Activated T-cell treated with anti-CD3 and anti-CD28 coated beads, Interleukin-2, amount 50 U/mL, for 72 hours (primary cell): ENCODE data around the gene DENND1A. TPM values are rescaled to one million over a fixed set of nuclear protein-coding genes. Genes with fewer than 3 reads are reported as not detected.

ENCODE experiments used
- ATAC-seq, 2 donors: fragments of 150-1000 bp; cut with Tn5 transposase; replicated peaks in 1 of 2; 2 replicates each; pipeline ENCODE4 v1.10.0; 2021; ENCODE audit warnings: moderate library complexity in 2 of 2, mild to moderate bottlenecking in 1 of 2
- DNase-seq, 2 donors: peaks; one replicate each; pipeline ENCODE4 v3.0.0; 2021 to 2022; ENCODE audit warnings: mixed read lengths in 1 of 2
- H3K27ac Mint-ChIP-seq: one replicate; pipeline ENCODE4 v1.8.0; 2022; ENCODE audit warnings: mild to moderate bottlenecking, moderate library complexity, mixed read lengths
- H3K27me3 Mint-ChIP-seq: one replicate; pipeline ENCODE4 v1.8.0; 2022; ENCODE audit warnings: low read depth, mixed read lengths
- H3K36me3 Mint-ChIP-seq, 2 donors: one replicate each; pipeline ENCODE4 v1.8.0; 2022; ENCODE audit warnings: mixed read lengths in 2 of 2, mild to moderate bottlenecking in 1 of 2; ENCODE audit not compliant: insufficient read depth in 2 of 2
- H3K4me1 Mint-ChIP-seq: one replicate; pipeline ENCODE4 v1.8.0; 2022; ENCODE audit warnings: low read depth, mixed read lengths
- H3K4me3 Mint-ChIP-seq, 2 donors: one replicate each; pipeline ENCODE4 v1.8.0; 2022; ENCODE audit warnings: mild to moderate bottlenecking in 2 of 2, mixed read lengths in 2 of 2, moderate library complexity in 2 of 2
- H3K9me3 Mint-ChIP-seq, 2 donors: one replicate each; pipeline ENCODE4 v1.8.0; 2022; ENCODE audit warnings: mixed read lengths in 2 of 2
- total RNA-seq, 2 donors: library from RNA; stranded (reverse); gene quantifications; one replicate each; pipeline ENCODE4 v1.2.3, GENCODE V29; 2022

DENND1A gene
- total RNA-seq, 2 donors from 2014 or later: 18.3 to 18.5 TPM

DNA sequence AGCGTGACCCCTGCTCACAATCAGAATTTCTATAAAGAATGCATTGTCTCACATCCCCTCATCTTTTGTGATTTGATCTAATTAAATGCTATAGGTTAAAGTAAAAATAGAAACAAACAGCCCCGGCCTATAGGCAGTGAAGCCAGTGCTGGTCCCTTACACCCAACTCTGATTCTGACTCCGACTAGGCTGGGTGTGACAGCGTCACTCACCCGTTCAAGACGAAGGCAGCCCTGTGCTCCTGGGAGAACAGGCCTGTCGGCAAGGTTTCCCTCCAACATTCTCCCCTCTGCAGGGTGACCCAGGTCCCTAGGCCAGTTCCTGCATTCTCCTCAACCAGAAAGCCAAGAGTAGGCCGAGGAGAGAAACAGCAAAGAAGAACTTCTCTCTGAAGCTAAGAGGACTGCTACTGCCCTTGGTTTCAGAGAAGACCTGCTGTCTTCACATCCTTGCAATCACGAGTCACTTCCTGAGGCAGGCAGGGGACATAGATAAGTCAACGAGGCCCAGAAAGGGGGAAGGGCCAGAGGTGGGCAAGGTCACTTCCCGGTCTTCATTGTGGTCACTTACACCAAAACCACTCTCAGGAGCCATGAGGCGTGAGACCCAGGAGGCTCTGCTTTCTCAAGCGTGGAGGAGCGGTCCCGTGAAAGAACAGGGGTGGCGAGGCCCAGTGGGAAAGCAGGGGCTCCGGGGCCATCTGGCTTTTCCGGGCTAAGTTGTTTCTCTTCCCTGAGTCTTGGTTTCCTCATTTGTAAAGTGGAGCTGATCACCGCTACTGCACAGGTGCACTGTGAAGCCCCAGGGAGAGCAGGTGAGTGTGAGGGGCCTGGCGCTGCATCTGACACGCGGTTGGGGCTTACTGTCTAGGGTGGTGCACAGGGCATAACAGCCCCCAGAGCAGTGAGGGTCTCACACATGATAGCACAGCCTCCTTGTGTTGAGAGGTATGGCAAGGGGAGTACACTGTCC is 373.2 kb downstream of the DENND1A start:
- H3K9me3 Mint-ChIP-seq: no peaks in the 10 kb centered on the region
- H3K36me3 Mint-ChIP-seq: peaks cover under 1% of the 10 kb centered on the region in 2 donors
- H3K4me3 Mint-ChIP-seq: no peak overlapping the region
- no peak overlapping the region for H3K27ac Mint-ChIP-seq
- no peak for ATAC-seq
- H3K27me3 Mint-ChIP-seq: no peaks in the 10 kb centered on the region
- H3K4me1 Mint-ChIP-seq: peaks cover 8% of the 10 kb centered on the region
- DNase-seq: no peak

DNA sequence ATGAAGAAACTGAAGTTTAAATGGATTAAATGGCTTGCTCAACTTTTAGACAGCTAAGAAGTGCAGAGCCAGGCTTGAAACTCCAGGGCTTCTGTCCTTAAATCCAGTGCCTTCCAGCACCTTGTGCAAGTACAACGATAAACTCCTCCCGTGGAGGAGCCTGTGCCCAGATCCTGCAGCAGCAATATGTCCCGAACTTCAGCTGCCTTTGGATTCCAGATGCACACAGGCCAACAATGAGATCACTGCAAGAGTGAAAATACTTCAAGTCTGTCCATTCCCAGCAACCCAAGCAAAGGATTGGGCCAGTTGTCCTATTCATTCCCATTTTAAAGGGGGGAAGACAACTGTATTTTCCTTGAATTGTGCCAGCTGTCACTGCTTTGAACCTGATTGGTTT is 374.3 kb downstream of the DENND1A start:
- ATAC-seq: no peak
- Mint-ChIP-seq H3K4me1 (peaks cover 9% of the 10 kb centered on the region), H3K9me3 (no peaks in the 10 kb centered on the region), H3K36me3 (no peaks in the 10 kb centered on the region), H3K27me3 (no peaks in the 10 kb centered on the region), H3K27ac (no peak overlapping the region), H3K4me3 (no peak overlapping the region)
- no peak for DNase-seq

DNA sequence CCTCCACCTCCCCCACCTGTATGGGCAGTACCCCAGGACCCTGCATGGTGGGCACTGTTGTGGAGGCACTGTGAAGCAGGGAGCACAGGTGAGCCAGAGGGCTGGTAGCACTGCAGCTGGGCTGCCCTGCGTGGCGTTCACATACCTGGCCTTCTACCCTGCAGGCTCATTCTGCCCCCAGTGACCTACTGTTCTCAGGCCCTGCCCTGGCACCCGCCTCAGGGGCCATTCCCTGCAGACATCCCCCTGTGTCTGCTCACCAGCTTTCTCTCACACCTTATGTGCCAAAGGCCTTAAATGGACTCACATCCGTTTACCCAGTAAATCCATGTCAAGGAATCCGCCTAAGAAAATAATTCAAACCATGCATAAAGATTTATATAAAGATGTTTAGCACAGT is 377.4 kb downstream of the DENND1A start:
- DNase-seq (no peak), ATAC-seq (no peak)
- no peaks in the 10 kb centered on the region for H3K27me3 Mint-ChIP-seq
- no peaks in the 10 kb centered on the region for H3K36me3 Mint-ChIP-seq
- no peak overlapping the region for H3K4me3 Mint-ChIP-seq
- no peaks in the 10 kb centered on the region for H3K9me3 Mint-ChIP-seq
- no peak overlapping the region for H3K27ac Mint-ChIP-seq
- H3K4me1 Mint-ChIP-seq: peaks cover 34% of the 10 kb centered on the region

DNA sequence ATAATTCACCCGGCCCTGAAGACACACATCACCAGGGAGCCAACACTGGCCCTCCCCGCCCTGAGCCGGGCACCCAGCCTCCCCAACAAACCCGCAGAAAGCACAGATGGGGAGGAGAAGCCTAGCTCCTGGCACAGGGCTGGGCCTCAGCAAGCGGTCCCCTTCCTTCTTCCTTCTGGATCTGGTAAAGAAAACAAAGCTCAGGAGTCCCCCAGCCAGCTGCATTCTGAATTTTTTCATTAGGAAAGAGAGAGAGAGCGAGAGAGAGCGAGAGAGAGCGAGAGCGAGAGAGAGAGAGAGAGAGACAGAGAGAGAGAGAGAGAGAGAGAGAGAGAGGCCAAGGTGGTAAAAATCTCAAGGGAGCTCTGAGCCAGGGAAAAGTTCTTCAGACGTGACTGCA is 378.2 kb downstream of the DENND1A start:
- no peaks in the 10 kb centered on the region for H3K27me3 Mint-ChIP-seq
- DNase-seq (no peak), ATAC-seq (no peak)
- peaks cover 30% of the 10 kb centered on the region for H3K4me1 Mint-ChIP-seq
- no peaks in the 10 kb centered on the region for H3K36me3 Mint-ChIP-seq
- H3K4me3 Mint-ChIP-seq: no peak overlapping the region
- H3K27ac Mint-ChIP-seq: no peak overlapping the region
- H3K9me3 Mint-ChIP-seq: no peaks in the 10 kb centered on the region

DNA sequence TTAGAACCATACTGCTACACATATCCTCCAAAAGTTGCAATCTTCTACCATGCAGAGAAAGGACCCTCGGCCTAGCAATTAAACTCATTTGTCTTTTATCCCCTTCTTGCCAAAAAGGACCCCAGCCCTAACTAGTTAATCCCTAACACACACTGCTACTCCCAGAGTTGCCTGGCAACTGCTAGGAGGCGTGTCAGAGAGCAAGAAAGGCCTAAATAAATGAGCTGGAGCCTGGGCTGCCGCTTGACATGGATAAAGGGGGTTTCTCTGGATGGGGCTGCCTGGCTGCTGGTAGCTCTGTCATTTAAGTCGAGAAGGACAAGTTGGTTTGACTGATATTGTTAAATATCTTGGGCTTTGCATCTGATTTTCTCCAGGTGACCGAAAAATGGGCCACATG is 379.1 kb downstream of the DENND1A start:
- no peak for ATAC-seq
- H3K9me3 Mint-ChIP-seq: no peaks in the 10 kb centered on the region
- no peak overlapping the region for H3K27ac Mint-ChIP-seq
- H3K36me3 Mint-ChIP-seq: no peaks in the 10 kb centered on the region
- peaks cover 26% of the 10 kb centered on the region for H3K4me1 Mint-ChIP-seq
- no peaks in the 10 kb centered on the region for H3K27me3 Mint-ChIP-seq
- no peak for DNase-seq
- H3K4me3 Mint-ChIP-seq: no peak overlapping the region

DNA sequence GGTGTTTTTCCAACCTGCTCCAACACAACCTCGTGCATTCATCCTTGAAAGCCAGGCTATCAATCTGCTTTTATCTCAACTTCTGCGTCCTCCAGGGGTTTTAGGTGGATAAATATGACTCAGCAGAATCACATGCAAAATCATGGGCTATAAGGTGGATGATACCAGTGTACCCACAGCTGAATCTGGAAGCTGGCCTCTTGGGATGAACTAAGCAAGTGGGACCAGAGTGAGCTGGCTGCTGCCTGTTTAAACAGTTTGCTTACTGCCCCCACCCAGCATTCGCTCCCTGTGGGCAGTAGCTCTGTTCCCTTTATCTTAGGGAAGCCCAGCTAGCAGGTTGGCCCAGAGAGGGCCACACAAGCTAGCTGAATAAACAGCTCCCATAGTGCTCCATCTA is 379.9 kb downstream of the DENND1A start:
- Mint-ChIP-seq H3K36me3 (no peaks in the 10 kb centered on the region), H3K4me3 (no peak overlapping the region), H3K9me3 (no peaks in the 10 kb centered on the region), H3K4me1 (peaks cover 26% of the 10 kb centered on the region), H3K27me3 (no peaks in the 10 kb centered on the region), H3K27ac (no peak overlapping the region)
- DNase-seq (no peak), ATAC-seq (no peak)

DNA sequence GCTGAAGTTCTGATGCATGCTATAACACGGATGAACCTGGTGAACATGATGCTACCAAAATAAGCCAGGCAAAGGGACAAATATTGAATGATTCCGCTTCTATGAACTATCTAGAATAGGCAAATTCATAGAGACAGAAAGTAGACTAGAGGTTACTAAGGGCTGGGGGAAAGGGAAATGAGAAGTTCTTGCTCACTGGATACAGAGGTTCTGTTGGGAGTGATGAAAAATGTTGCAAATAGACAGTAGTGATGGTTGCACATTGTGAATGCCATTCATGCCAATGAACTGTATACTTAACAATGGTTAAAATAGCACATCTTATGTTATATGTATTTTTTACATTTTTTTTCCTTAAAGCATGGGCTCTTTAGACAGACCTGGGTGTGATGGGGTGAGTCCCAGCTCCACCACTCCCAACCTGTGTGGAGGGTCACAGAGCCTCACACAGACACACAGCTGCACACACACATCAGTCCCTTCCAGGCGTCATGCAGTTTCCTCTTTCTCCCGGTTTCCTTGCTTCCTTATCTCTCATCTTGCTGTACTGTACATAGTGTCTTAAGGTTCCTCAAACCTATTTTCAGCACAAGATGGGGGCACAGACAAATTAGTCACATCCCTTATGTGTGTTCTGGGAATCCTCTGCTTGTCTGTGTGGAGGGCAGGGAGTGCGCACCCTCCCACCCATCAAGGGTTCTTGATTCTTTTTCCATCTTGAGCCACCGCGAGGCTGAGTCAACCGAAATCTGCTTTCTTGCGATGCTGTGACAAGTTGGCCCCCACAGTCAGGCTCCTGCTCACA is 381.0 kb downstream of the DENND1A start:
- peak overlapping the region; percentile 21 for H3K27ac Mint-ChIP-seq
- H3K9me3 Mint-ChIP-seq: no peaks in the 10 kb centered on the region
- no peaks in the 10 kb centered on the region for H3K36me3 Mint-ChIP-seq
- peaks cover 26% of the 10 kb centered on the region for H3K4me1 Mint-ChIP-seq
- no peaks in the 10 kb centered on the region for H3K27me3 Mint-ChIP-seq
- ATAC-seq (peak; percentile 80 to 84), DNase-seq (peak; percentile 40 to 42)
- peak overlapping the region; percentile 41 to 56 for H3K4me3 Mint-ChIP-seq

DNA sequence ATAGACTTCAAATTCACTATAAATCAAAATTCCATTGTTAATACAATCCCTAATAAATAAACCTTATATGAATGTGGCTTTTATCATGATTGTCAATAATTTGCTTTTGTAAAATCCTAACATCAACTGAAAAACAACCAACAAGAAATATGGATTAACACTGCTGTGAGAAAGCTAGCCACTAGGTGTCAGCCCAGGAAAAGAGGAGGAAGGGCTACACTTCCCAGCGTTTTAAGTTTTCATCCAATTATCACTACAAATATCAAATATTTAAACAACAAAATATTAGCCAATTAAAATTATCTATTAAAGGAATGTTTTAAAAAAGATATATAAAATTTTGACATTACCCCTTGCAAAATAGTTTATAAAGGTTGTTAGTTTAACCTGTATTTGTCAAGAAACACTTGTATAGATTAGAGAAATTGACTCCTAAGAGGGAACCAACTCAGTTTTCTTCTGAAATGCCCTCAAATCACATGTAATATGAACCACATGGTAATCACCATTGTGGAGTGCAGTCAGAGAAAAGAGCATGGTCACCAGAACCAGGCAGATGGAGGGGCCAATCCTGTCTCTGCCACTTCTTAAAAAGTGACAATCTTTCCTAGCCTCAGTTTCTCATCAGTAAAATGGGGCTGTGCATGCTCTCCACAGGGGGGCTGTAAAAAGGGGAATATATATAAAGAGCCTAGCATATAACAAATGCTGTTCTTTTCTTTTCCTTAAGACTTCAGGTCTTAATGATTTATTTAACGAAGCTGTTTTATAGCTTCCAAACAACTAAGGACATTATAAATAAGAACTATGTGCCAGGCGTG is 385.7 kb downstream of the DENND1A start:
- DNase-seq: peak in 1 of 2 donors; percentile 16
- H3K4me1 Mint-ChIP-seq: peaks cover 10% of the 10 kb centered on the region

DNA sequence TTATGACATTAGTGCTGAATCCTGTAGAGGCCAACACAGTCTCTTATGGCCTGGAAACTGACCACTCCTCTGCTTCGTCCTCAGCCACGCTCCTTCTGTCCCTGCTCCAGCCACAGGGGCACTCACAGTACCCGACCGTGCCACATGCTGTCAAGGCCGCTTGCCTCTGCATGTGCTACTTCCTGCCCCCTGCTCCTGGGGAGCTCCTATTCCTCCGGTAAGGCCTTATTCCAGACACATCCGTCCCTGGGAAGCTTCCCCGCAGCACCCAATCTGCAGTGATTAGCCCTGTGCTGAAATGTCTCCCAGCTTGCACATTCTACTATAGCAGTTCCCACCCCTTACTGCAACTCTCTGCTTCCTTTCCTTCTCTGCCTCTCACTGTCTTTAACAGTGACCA is 386.4 kb downstream of the DENND1A start:
- Mint-ChIP-seq H3K36me3 (no peaks in the 10 kb centered on the region), H3K27ac (no peak overlapping the region), H3K4me1 (peaks cover 3% of the 10 kb centered on the region), H3K27me3 (no peaks in the 10 kb centered on the region), H3K4me3 (no peak overlapping the region), H3K9me3 (no peaks in the 10 kb centered on the region)
- DNase-seq (no peak), ATAC-seq (no peak)

More for the DNA sequence above, 385.7 kb downstream of the DENND1A start:
- Mint-ChIP-seq H3K4me3 (no peak overlapping the region), H3K27me3 (no peaks in the 10 kb centered on the region), H3K9me3 (no peaks in the 10 kb centered on the region), H3K27ac (no peak overlapping the region), H3K36me3 (no peaks in the 10 kb centered on the region)
- ATAC-seq: no peak

DNA sequence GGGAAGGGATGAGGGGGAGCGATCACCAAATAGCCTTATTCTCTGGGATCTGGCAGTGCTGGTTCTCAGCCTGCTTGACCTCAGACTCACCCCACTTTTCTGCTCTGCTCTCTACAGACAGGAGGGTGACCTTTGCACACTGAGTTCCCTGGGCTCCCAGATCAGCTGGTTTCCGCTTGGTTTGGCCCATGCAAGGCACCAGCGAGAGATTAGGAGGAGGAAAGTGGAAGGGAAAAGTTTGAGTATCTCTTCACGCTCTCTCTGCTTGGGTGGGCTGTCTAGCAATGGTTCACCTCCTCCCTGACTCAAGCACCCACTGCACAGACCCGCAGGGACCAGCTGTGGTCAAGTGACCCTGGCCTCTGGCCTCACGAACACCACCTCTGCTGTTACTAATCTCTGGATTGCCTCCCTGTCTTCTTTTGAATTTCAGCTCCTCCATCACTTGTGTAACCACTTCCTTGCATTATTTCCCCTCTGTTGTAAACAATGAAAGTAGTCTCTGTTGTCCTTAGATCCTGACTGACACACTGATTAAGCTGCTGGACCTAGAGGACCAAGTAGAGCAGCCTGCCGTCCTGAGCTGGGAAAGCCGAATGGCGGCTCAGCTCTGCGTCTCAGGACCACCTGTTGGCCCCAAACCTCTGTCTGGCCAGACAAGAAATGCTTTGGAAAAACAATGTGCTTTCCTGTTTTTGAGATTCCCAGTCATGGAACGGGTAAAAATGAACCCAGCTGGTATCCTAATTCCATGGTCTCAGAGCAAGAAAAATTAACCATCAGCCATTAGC is 387.3 kb downstream of the DENND1A start:
- no peak for ATAC-seq
- no peak overlapping the region for H3K27ac Mint-ChIP-seq

DNA sequence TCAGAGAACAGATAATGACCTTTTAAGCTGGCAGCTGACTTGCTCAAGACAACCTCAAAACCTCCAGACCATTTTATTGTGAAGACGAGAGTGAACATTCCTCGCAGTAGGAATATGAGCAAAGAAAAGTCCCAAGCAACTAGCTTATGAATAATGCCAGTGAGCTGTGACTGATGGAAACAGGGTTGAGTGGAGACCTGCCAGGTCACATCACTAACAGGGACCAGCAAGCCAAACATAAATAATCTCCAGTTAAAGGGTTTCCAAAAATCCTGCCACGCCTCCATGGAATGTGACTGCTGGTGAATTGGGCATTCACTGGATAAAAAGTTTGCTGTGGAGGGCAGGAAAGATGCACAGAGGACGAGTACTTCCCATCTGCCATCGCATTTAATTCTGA is 388.5 kb downstream of the DENND1A start:
- no peak for ATAC-seq
- H3K27ac Mint-ChIP-seq: no peak overlapping the region
- H3K36me3 Mint-ChIP-seq: no peaks in the 10 kb centered on the region
- no peak overlapping the region for H3K4me3 Mint-ChIP-seq
- peaks cover 5% of the 10 kb centered on the region for H3K4me1 Mint-ChIP-seq
- no peaks in the 10 kb centered on the region for H3K9me3 Mint-ChIP-seq
- H3K27me3 Mint-ChIP-seq: no peaks in the 10 kb centered on the region
- DNase-seq: no peak

More for the DNA sequence above, 387.3 kb downstream of the DENND1A start:
- H3K4me1 Mint-ChIP-seq: no peaks in the 10 kb centered on the region
- H3K36me3 Mint-ChIP-seq: no peaks in the 10 kb centered on the region
- DNase-seq: no peak
- H3K27me3 Mint-ChIP-seq: no peaks in the 10 kb centered on the region
- H3K9me3 Mint-ChIP-seq: no peaks in the 10 kb centered on the region
- no peak overlapping the region for H3K4me3 Mint-ChIP-seq

DNA sequence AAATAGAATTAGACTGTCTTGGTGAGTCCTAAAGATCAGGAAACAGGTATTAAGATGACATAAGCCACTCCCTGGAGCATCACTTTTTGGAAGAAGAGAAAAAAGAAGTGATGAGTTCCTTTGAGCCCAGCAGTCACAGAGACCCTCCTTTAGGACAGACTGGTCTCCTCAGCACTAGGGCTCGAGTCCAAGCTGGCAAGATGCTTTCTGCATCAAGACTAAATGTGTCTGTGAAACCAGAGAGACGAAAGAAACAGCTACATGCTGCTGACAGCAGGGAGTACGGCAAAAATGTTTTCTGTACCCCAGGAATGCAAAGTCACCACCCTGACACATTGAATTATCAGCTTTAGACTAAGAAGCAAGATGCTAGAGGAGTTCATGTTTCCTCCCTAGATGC is 389.5 kb downstream of the DENND1A start:
- peaks cover under 1 to 1% of the 10 kb centered on the region in 2 donors for H3K9me3 Mint-ChIP-seq
- H3K27me3 Mint-ChIP-seq: no peaks in the 10 kb centered on the region
- H3K4me3 Mint-ChIP-seq: no peak overlapping the region
- H3K36me3 Mint-ChIP-seq: peaks cover under 1 to 2% of the 10 kb centered on the region in 2 donors
- ATAC-seq (no peak), DNase-seq (no peak)
- no peak overlapping the region for H3K27ac Mint-ChIP-seq
- H3K4me1 Mint-ChIP-seq: peaks cover 7% of the 10 kb centered on the region
